Tibial nerve (tissue), 3 donors: Measurements from ENCODE around the gene MYO1H.

Source experiments
- POLR2A ChIP-seq, 2 donors: fragments of 450-650 bp; IDR thresholded peaks; one replicate each; pipeline ENCODE4 v1.6.1; 2017; ENCODE audit warnings: antibody characterized with exemption in 2 of 2, mild to moderate bottlenecking in 2 of 2, moderate library complexity in 2 of 2
- TF ChIP-seq, protein P1 (sequence below), 5 experiments: fragments of 200-600 bp in 3 of 5; fragments of 450-650 bp in 2 of 5; sonication (generic) in 3 of 5; IDR thresholded peaks; one replicate each; pipeline ENCODE4 v1.5.1; 2016 to 2019; ENCODE audit warnings: antibody characterized with exemption in 5 of 5, mild to moderate bottlenecking in 3 of 5, moderate library complexity in 2 of 5

DNA sequence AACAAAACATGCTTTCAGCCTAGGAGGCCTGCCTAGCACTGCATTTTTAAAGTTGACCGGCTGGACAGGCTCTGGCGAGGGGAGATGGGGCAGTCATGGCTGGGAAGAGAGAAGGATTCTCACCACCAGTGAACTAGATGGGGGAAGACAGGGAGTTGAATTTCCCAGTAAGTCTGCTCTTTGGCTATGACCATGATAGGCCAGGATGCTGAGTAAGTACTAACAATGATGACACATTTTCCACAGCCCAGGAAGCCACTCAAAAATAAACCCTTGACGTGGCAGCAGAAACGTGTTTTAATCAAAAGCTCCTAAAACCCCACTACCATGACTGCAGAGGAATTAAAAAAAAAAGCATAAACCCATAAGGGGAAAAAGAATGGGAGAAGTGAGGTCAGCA, 110.4 kb downstream of the MYO1H start:
- TF ChIP-seq, protein P1, sequence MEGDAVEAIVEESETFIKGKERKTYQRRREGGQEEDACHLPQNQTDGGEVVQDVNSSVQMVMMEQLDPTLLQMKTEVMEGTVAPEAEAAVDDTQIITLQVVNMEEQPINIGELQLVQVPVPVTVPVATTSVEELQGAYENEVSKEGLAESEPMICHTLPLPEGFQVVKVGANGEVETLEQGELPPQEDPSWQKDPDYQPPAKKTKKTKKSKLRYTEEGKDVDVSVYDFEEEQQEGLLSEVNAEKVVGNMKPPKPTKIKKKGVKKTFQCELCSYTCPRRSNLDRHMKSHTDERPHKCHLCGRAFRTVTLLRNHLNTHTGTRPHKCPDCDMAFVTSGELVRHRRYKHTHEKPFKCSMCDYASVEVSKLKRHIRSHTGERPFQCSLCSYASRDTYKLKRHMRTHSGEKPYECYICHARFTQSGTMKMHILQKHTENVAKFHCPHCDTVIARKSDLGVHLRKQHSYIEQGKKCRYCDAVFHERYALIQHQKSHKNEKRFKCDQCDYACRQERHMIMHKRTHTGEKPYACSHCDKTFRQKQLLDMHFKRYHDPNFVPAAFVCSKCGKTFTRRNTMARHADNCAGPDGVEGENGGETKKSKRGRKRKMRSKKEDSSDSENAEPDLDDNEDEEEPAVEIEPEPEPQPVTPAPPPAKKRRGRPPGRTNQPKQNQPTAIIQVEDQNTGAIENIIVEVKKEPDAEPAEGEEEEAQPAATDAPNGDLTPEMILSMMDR (IDR thresholded peaks at IDR 0.05): no peak
- TF ChIP-seq POLR2A (IDR thresholded peaks at IDR 0.05): no peak
